Measurements from ENCODE around the gene TSFM. TPM values are rescaled to one million over a fixed set of nuclear protein-coding genes. Genes with fewer than 3 reads are reported as not detected.

TSFM gene
- total and polyA plus RNA-seq, 2 of the 13 experiments (the other 11 are each of a cell fraction or from before 2014, with no cell fraction given) = 29.8 to 68.3 TPM

GRCh38 chr12:57832966-57833365, 50.4 kb downstream of the TSFM start:
- ChIA-PET POLR2A (interaction anchor here (0.7 to 1.5 kb wide), 5 partner anchors 10 to 89 kb away, joined by 3 to 7 read pairs (median 5); partner anchors contain the start of gene CTDSP2), CTCF (ENCODE audit: low intra/inter-chr PET ratio, low total read pairs) (interaction anchor here (3.9 kb wide), 1 partner anchor 72 kb away, joined by 165 read pairs; no protein-coding TSS in a partner anchor)
- FAIRE-seq (no peak), DNase-seq (ENCODE audit: low spot score) (no peak), ATAC-seq (no peak)
- no TSS peak for BruUV-seq (replicated peaks)
- Histone ChIP-seq H3K79me2 (ENCODE audit: insufficient read depth, low read length) (peaks cover 78% of the 10 kb centered on the region), H3K27ac (ENCODE audit: extremely low read length, insufficient read depth, low read length) (no peak overlapping the region), H3K9me3 (ENCODE audit: low read length) (no peaks in the 10 kb centered on the region), H3K4me3 (replicated peaks in 1 of 3; ENCODE audit: insufficient read depth in 1 of 3, low read depth in 2 of 3, low read length in 3 of 3) (no peak overlapping the region), H3K4me2 (ENCODE audit: low read depth, low read length) (no peak overlapping the region), H3K9ac (ENCODE audit: insufficient read depth, low read depth, low read length) (no peak overlapping the region), H4K20me1 (ENCODE audit: insufficient read depth, low read length) (peaks cover 91% of the 10 kb centered on the region), H3K27me3 (ENCODE audit: control insufficient read depth in 1 of 2, insufficient read depth in 2 of 2, low read length in 2 of 2) (no peaks in the 10 kb centered on the region), H2AFZ (ENCODE audit: low read length) (no peak overlapping the region), H3K36me3 (replicated peaks in 1 of 2; ENCODE audit: control insufficient read depth in 1 of 2, insufficient read depth in 2 of 2, low read length in 2 of 2) (peaks cover 9 to 28% of the 10 kb centered on the region in 2 experiments), H3K4me1 (ENCODE audit: insufficient read depth, low read length) (peaks cover 56% of the 10 kb centered on the region)
- in situ Hi-C loops (cut with HindIII; ENCODE audit: extremely low pct_ligation_motif_present, low pct_unique_long_range_greater_than_20kb) = no loop called here
- intact Hi-C loops (cut with micrococcal nuclease; ENCODE audit: unreplicated experiment) = no loop called here
- WGBS (ENCODE audit: low lambda C conversion rate) = 91% methylated on average over 10 of the region's 10 CpGs
- TF ChIP-seq ZSCAN12 (CRISPR knock-in tag; IDR thresholded peaks at IDR 0.05) (no peak), ZMYM3 (CRISPR knock-in tag; IDR thresholded peaks at IDR 0.05) (no peak), RFX3 (CRISPR knock-in tag; IDR thresholded peaks at IDR 0.05) (no peak), KMT2B (CRISPR knock-in tag; IDR thresholded peaks at IDR 0.05) (no peak), ZBTB43 (CRISPR knock-in tag; conservative IDR thresholded peaks at IDR 0.05) (no peak), ZNF343 (CRISPR knock-in tag; IDR thresholded peaks at IDR 0.05) (no peak), ARNTL (CRISPR knock-in tag; IDR thresholded peaks at IDR 0.05) (no peak), NFKBIZ (CRISPR knock-in tag; IDR thresholded peaks at IDR 0.05) (no peak), SOX6 (IDR thresholded peaks at IDR 0.05) (no peak), SOX6 (CRISPR knock-in tag; IDR thresholded peaks at IDR 0.05) (no peak), CEBPB (IDR thresholded peaks at IDR 0.05; ENCODE audit: borderline replicate concordance, low read depth, low read length) (no peak)
- TF ChIP-seq, protein P1, sequence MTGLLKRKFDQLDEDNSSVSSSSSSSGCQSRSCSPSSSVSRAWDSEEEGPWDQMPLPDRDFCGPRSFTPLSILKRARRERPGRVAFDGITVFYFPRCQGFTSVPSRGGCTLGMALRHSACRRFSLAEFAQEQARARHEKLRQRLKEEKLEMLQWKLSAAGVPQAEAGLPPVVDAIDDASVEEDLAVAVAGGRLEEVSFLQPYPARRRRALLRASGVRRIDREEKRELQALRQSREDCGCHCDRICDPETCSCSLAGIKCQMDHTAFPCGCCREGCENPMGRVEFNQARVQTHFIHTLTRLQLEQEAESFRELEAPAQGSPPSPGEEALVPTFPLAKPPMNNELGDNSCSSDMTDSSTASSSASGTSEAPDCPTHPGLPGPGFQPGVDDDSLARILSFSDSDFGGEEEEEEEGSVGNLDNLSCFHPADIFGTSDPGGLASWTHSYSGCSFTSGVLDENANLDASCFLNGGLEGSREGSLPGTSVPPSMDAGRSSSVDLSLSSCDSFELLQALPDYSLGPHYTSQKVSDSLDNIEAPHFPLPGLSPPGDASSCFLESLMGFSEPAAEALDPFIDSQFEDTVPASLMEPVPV (CRISPR knock-in tag; IDR thresholded peaks at IDR 0.05) = no peak
- TF ChIP-seq, protein P2, sequence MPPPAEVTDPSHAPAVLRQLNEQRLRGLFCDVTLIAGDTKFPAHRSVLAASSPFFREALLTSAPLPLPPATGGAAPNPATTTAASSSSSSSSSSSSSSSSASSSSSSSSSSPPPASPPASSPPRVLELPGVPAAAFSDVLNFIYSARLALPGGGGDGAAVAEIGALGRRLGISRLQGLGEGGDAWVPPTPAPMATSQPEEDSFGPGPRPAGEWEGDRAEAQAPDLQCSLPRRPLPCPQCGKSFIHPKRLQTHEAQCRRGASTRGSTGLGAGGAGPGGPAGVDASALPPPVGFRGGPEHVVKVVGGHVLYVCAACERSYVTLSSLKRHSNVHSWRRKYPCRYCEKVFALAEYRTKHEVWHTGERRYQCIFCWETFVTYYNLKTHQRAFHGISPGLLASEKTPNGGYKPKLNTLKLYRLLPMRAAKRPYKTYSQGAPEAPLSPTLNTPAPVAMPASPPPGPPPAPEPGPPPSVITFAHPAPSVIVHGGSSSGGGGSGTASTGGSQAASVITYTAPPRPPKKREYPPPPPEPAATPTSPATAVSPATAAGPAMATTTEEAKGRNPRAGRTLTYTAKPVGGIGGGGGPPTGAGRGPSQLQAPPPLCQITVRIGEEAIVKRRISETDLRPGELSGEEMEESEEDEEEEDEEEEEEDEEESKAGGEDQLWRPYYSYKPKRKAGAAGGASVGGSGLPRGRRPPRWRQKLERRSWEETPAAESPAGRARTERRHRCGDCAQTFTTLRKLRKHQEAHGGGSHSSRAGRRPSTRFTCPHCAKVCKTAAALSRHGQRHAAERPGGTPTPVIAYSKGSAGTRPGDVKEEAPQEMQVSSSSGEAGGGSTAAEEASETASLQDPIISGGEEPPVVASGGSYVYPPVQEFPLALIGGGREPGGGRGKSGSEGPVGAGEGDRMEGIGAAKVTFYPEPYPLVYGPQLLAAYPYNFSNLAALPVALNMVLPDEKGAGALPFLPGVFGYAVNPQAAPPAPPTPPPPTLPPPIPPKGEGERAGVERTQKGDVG (CRISPR knock-in tag; IDR thresholded peaks at IDR 0.05; ENCODE audit: borderline replicate concordance) = no peak
- TF ChIP-seq, protein P3, sequence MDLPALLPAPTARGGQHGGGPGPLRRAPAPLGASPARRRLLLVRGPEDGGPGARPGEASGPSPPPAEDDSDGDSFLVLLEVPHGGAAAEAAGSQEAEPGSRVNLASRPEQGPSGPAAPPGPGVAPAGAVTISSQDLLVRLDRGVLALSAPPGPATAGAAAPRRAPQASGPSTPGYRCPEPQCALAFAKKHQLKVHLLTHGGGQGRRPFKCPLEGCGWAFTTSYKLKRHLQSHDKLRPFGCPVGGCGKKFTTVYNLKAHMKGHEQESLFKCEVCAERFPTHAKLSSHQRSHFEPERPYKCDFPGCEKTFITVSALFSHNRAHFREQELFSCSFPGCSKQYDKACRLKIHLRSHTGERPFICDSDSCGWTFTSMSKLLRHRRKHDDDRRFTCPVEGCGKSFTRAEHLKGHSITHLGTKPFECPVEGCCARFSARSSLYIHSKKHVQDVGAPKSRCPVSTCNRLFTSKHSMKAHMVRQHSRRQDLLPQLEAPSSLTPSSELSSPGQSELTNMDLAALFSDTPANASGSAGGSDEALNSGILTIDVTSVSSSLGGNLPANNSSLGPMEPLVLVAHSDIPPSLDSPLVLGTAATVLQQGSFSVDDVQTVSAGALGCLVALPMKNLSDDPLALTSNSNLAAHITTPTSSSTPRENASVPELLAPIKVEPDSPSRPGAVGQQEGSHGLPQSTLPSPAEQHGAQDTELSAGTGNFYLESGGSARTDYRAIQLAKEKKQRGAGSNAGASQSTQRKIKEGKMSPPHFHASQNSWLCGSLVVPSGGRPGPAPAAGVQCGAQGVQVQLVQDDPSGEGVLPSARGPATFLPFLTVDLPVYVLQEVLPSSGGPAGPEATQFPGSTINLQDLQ (CRISPR knock-in tag; IDR thresholded peaks at IDR 0.05) = no peak
- TF ChIP-seq, protein P4, sequence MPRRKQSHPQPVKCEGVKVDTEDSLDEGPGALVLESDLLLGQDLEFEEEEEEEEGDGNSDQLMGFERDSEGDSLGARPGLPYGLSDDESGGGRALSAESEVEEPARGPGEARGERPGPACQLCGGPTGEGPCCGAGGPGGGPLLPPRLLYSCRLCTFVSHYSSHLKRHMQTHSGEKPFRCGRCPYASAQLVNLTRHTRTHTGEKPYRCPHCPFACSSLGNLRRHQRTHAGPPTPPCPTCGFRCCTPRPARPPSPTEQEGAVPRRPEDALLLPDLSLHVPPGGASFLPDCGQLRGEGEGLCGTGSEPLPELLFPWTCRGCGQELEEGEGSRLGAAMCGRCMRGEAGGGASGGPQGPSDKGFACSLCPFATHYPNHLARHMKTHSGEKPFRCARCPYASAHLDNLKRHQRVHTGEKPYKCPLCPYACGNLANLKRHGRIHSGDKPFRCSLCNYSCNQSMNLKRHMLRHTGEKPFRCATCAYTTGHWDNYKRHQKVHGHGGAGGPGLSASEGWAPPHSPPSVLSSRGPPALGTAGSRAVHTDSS (CRISPR knock-in tag; conservative IDR thresholded peaks at IDR 0.05) = no peak
